Osteoblast (primary cell): Measurements from ENCODE around the gene ME3. TPM values are rescaled to one million over a fixed set of nuclear protein-coding genes. Genes with fewer than 3 reads are reported as not detected.
A peak's percentile ranks its signal among the peaks of the same experiment; 100 is the strongest.

Experiments
- DNase-seq: peaks from one replicate; pipeline ENCODE4 v3.0.0; 2011; ENCODE audit warnings: low spot score, mixed read lengths; ENCODE audit not compliant: insufficient read length; ENCODE audit errors: missing footprints
- H2AFZ ChIP-seq: 2 replicates; pipeline ENCODE4 v1.6.0; 2011; ENCODE audit warnings: mild to moderate bottlenecking, low read length
- H3K27ac ChIP-seq: 2 replicates; pipeline ENCODE4 v1.5.1; 2011; ENCODE audit warnings: mild to moderate bottlenecking, low read depth, low read length, moderate library complexity
- H3K27me3 ChIP-seq: 2 replicates; pipeline ENCODE4 v1.6.0; 2012; ENCODE audit warnings: mild to moderate bottlenecking, control low read depth, inconsistent platforms, low read length, moderate library complexity; ENCODE audit not compliant: insufficient read depth
- H3K36me3 ChIP-seq: 2 replicates; pipeline ENCODE4 v1.5.1; 2011; ENCODE audit warnings: mild to moderate bottlenecking, low read length, control low read depth, moderate library complexity; ENCODE audit not compliant: insufficient read depth
- H3K4me1 ChIP-seq: 2 replicates; pipeline ENCODE4 v1.5.1; 2011; ENCODE audit warnings: mild to moderate bottlenecking, low read length, control low read depth, moderate library complexity; ENCODE audit not compliant: insufficient read depth
- H3K4me2 ChIP-seq: 2 replicates; pipeline ENCODE4 v1.6.0; 2011; ENCODE audit warnings: mild to moderate bottlenecking, low read length; ENCODE audit not compliant: insufficient read depth
- H3K4me3 ChIP-seq: fragments of 200-600 bp; sonication (generic); 3 replicates; pipeline ENCODE4 v1.5.1; 2012; ENCODE audit warnings: mild to moderate bottlenecking, low read length, inconsistent platforms; ENCODE audit not compliant: insufficient read depth
- H3K79me2 ChIP-seq: 2 replicates; pipeline ENCODE4 v1.6.0; 2012; ENCODE audit warnings: mild to moderate bottlenecking, low read length, control low read depth, inconsistent platforms; ENCODE audit not compliant: insufficient read depth
- H3K9me3 ChIP-seq: 2 replicates; pipeline ENCODE4 v1.5.1; 2011; ENCODE audit warnings: low read depth, low read length, control low read depth
- H4K20me1 ChIP-seq: 2 replicates; pipeline ENCODE4 v1.6.0; 2012; ENCODE audit warnings: mild to moderate bottlenecking, low read length, control low read depth; ENCODE audit not compliant: insufficient read depth
- total RNA-seq: library from RNA; depleted of rRNA; stranded (reverse); fragments of >200 nt; gene quantifications from 2 replicates; pipeline ENCODE4 v1.2.3, GENCODE V29; 2012
- TF ChIP-seq, protein P1 (sequence below): IDR thresholded peaks from 2 replicates; pipeline ENCODE4 v1.5.1; 2011; ENCODE audit warnings: mild to moderate bottlenecking, low read depth, low read length, moderate library complexity; ENCODE audit errors: extremely low read depth

The ME3 gene
- total RNA-seq, 1 donor: 70.9 TPM

DNA sequence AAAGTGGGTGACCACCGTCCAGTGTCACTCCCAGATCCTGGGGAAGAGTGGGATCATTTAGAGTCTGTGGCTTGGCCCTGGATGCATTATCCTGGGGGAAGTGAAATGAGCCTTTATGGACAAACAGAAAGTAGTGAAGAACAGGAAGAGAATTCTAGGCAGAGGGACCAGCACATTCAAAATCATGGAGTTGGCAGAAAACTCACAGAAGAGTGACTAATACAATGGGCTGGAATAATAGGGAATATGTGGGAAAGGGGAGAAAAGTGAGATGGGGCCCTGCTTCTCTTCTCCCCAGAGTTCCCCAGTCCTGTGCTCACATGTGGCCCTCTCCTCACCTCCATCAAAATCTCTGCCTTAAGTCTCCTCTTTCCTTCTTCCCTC is 213.4 kb downstream of the ME3 start:
- peak overlapping the region; percentile 63 for H3K27ac ChIP-seq
- peaks cover 25% of the 10 kb centered on the region for H3K4me1 ChIP-seq
- no peaks in the 10 kb centered on the region for H3K27me3 ChIP-seq
- no peaks in the 10 kb centered on the region for H3K9me3 ChIP-seq
- H3K36me3 ChIP-seq: no peaks in the 10 kb centered on the region
- H2AFZ ChIP-seq: no peak overlapping the region
- H3K79me2 ChIP-seq: no peaks in the 10 kb centered on the region
- no peak overlapping the region for H3K4me3 ChIP-seq
- TF ChIP-seq, protein P1, sequence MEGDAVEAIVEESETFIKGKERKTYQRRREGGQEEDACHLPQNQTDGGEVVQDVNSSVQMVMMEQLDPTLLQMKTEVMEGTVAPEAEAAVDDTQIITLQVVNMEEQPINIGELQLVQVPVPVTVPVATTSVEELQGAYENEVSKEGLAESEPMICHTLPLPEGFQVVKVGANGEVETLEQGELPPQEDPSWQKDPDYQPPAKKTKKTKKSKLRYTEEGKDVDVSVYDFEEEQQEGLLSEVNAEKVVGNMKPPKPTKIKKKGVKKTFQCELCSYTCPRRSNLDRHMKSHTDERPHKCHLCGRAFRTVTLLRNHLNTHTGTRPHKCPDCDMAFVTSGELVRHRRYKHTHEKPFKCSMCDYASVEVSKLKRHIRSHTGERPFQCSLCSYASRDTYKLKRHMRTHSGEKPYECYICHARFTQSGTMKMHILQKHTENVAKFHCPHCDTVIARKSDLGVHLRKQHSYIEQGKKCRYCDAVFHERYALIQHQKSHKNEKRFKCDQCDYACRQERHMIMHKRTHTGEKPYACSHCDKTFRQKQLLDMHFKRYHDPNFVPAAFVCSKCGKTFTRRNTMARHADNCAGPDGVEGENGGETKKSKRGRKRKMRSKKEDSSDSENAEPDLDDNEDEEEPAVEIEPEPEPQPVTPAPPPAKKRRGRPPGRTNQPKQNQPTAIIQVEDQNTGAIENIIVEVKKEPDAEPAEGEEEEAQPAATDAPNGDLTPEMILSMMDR: no peak
- DNase-seq: no peak
- H4K20me1 ChIP-seq: no peaks in the 10 kb centered on the region
- peak overlapping the region; percentile 16 for H3K4me2 ChIP-seq

DNA sequence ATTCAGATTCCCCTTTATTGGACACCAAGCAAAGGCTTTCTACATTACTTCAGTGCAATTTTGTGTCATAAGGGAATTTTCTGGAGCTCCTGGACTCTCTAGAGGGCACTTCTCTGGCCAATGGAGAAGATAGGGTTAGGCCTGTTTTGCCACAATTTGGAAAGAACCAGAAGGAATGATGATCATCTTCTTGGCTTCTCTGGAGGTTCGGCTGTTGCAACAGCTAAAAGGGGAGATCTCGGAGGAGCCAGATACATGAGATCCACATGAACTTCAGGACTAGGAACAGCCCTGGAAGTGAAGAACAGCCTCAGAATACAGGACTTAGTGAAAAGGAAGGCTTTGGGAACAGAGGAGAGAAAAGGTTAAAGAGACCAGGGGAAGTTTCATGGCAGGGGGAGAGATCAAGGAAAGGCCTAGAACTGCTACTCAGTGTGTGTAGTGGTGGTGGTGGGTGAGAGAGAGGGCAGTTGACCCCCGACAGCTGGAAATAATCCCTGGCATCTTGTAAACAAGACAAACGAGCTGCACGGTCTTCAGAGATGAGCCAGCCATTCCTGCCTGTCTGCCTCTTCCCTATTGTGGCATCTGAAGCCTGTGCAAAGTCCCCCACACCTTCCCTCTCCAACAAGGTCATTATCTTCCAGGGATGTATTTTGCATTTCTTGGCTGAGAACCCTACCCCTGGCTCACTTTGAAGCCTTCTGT is 214.0 kb downstream of the ME3 start:
- TF ChIP-seq, protein P1: no peak
- H3K27ac ChIP-seq: peak overlapping the region; percentile 63
- no peaks in the 10 kb centered on the region for H3K27me3 ChIP-seq
- H4K20me1 ChIP-seq: no peaks in the 10 kb centered on the region
- H3K9me3 ChIP-seq: no peaks in the 10 kb centered on the region
- no peak overlapping the region for H3K4me2 ChIP-seq
- H3K79me2 ChIP-seq: no peaks in the 10 kb centered on the region
- no peak overlapping the region for H2AFZ ChIP-seq
- H3K4me1 ChIP-seq: peaks cover 25% of the 10 kb centered on the region
- no peak for DNase-seq
- H3K36me3 ChIP-seq: no peaks in the 10 kb centered on the region
- no peak overlapping the region for H3K4me3 ChIP-seq

DNA sequence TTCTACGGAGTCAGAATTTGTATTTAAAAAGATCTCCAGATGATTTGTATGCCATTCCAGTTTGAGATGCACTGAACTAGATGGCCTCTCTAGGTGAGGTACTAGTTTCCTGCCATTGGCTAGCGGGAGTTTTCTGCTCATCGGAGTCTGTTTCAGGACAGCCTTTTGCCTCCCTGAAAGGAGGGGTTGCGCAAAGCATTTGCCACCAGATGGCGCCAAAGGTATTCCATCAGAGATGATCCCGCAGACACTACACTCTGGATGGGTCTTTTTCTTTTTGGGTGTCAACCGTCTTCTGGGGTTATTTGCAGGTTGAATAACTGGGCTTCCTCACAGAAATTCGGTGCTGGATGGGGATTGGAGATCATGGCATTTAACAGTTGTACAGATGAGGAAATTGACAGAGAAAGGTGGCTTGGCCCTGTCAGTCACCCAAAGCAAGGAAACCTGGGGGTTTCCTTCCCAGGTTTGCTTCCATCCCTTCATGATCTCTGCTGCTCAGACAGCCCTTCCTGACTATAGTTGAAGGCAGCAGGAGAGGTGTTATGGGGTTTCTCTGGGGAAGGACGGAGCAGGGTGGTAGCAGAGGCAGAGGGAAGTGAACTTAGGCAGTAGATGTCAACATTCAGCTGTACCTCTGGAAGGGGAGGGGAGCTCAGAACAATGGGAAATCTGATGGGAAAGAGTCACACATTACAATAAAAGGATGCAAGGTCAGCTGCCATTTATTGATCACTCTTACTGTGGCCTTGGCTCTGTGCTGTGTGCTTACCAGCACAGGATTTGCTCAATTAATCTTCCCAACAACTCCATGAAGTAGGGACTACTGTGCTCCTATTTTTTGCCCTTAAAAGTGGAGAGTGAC is 216.1 kb downstream of the ME3 start:
- H3K79me2 ChIP-seq: no peaks in the 10 kb centered on the region
- peak; percentile 85 for DNase-seq
- no peak overlapping the region for H3K27ac ChIP-seq
- peak overlapping the region; percentile 11 for H3K4me2 ChIP-seq
- no peaks in the 10 kb centered on the region for H4K20me1 ChIP-seq
- H3K4me3 ChIP-seq: no peak overlapping the region
- H3K27me3 ChIP-seq: no peaks in the 10 kb centered on the region
- no peaks in the 10 kb centered on the region for H3K9me3 ChIP-seq
- H3K36me3 ChIP-seq: no peaks in the 10 kb centered on the region
- TF ChIP-seq, protein P1: peak; percentile 93
- H3K4me1 ChIP-seq: peaks cover 25% of the 10 kb centered on the region
- H2AFZ ChIP-seq: no peak overlapping the region
